HTERT RPE-1 (cell line): ENCODE data around the gene CFAP65.

Experiments
- in situ Hi-C: fragments of 300-500 bp; cut with MboI; formaldehyde crosslinking; loops from 4 replicates; pipeline ENCODE4 v1.14.3; 2020; ENCODE audit warnings: low sequenced_read_pairs

The CFAP65 gene

DNA sequence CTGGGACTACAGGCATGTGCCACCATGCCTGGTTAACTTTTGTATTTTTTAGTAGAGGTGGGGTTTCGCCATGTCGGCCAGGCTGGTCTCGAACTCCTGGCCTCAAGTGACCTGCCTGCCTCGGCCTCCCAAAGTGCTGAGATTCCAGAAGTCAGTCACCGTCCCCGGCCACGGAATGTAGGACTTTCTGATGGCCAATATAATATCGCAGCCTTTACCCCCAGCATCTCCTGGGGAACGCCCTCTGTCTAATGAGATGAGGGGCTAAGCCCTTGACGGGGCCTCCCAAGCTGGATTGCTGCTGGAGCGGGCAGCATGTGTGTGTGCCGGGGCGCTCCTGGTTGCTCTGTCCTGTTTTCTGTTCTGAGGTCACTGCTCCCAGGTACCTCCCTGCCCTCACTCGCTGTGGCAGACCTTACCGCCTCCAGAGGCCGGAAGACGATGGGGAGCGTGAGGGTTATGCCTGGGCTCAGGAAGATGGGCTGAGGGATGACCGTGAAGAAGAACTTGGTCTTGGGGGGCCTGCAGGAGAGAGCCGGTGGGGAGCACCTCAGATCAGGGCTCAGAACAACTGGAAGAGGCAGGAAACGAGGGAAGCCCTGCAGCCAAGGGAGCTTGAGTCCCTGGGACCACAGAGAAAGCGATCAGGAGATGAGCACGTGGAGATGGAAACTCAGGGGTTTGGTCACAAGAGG, 9.1 kb downstream of the CFAP65 start:
- in situ Hi-C loops, result no loop called here

- in situ Hi-C loops, result no loop called here
Observed at GRCh38 chr2:219031005-219031738, 10.1 kb downstream of the CFAP65 start.

- in situ Hi-C loops, result no loop called here
Observed at GRCh38 chr2:219030177-219030940, 11.0 kb downstream of the CFAP65 start.

DNA sequence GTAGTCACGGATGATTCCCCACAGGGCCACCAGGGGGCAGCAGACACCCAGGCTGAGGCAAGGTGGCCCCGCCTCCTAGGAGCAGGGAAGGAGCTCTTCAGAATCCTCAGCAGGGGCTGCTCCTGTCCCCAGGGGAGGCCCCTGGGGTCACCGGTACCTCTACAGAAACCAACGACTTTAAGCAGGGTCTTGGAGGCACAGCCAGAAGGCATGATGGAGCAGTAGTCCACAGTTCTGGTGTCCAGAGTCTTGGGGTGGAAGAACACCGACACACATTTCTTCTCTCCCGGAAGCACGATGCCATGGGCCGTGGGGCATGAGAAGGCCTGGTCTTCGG, 11.5 kb downstream of the CFAP65 start:
- in situ Hi-C loops, result no loop called here

DNA sequence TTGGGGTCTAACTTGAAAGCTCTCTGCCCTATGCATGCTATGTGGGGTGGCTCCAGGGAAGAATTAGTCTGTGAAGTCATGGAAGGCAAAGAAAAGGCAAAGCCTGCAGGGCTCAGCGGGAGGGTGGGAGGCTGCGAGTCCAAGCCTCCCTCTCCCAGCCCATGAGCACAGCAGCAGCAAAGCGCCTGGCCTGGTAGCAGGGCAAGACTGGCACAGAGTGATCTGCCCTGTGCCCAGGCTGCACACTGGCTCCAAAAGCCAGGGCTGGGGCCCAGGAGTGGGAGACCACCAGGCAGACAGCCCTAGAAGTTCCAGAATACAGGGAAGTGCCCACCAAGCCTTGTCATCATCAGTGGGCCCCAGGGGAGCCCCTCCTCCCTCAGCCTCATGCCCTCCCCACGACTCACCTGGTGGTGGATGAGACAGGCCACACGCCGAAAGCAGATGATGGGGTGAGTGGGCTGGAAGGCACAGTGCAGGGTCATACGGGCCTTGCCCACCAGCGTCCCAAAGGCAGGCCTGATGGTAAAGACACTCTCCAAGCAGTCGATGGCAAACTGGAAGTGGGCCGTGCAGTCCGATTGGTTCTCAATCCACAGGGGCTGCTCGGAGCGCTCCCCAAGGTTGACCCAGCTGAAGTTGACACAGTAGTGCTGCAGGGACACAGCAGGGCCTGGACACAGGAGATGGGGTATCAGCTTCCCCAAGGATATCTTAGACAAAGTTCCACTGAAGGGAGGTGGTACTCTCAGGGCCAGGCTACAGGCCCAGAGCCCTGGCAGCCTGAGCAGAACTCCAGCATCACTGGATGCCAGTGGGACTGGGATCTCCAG, 12.1 kb downstream of the CFAP65 start:
- in situ Hi-C loops, result no loop called here

DNA sequence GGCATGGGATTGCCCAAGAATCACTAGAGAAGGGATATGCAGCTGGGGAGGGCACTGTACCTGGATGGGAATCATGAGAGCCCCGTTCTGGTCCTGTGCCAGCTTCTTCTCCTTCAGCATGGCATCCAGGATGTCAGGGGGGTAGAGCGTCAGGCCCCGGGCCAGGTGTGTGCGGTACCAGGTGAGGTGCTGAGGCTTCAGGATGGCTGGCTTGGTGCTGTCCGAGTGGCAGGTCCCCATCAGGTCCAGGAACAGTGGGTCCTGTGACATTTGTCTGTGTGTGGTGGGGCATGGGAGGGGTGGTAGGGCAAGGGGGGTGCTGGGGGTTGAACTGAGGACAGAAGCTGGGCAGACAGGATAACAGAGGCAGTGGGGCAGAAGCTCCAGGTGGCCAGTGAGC, 13.2 kb downstream of the CFAP65 start:
- in situ Hi-C loops, result no loop called here

DNA sequence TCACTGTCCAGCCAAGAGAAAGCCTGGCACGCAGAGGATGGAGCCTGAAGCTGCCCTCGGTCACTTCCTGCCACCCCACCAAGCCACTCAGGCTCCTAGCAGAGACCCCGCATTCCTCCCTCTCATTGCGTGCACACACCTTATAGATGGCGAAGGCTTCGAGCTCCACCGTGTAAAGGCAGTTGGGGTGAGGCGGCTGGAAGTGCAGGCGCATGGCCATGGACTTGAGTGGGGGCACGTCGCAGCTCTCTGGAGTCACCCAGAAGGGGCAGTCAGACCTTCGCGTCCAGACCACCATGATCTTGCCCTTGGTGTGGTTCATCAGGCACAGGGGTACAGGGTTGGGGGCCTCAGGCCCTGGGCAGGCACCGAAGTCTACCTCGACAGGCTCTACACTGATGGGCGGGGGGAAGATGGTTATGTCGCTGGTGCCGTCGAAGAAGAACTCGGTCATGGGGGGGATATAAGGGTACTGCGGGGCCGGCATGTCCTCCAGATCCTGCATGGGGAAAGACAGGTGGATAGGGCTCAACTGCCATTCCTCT, 13.7 kb downstream of the CFAP65 start:
- in situ Hi-C loops, result no loop called here

GRCh38 chr2:219026946-219027345, 14.4 kb downstream of the CFAP65 start:
- in situ Hi-C loops, result no loop called here

DNA sequence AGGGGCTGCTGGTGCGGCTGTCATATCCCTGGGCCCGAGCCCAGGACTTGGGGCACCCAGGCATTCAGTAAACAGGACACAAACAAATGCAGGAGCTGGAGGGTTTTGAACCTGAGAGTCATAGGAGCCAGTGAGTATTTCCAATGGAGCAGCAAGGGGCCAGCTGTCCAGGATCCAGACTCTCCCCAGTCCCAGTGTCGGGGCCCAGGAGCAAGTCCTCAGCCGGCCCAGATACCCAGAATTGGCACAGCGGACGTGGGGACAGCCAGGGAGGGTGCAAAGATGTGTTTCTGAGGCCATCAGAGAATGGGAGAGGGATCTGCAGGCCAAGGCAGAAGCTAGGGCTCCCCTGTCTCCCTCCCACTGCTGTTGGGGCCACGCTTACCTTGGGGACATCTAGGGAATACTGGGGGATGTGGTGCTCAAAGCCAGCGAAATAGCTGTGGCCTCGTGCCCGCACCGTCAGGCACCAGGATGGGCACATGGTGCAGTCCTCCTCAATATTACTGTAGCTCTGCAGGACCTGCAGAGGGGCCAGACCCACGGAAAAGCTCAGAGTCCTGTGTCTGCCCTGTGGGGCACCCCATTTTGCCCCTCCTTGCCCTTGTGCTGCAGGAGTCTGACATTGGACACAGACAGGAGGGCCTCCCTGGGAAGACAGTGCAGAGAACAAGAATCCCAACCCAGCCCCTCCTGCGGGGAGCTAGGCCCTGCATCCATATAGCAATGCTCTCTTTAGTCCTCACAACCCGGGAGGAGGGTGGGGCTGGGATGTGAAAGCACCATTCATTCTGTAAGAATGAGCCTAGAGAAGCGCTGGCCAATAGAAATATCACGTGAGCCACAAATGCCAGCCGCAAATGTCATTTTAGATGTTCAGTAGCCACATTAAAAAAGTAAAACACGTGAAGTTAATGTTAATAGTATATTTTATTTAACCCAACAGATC, 15.4 kb downstream of the CFAP65 start:
- in situ Hi-C loops, result no loop called here

- in situ Hi-C loops, result no loop called here
Observed at GRCh38 chr2:219024059-219024458, 17.3 kb downstream of the CFAP65 start.

DNA sequence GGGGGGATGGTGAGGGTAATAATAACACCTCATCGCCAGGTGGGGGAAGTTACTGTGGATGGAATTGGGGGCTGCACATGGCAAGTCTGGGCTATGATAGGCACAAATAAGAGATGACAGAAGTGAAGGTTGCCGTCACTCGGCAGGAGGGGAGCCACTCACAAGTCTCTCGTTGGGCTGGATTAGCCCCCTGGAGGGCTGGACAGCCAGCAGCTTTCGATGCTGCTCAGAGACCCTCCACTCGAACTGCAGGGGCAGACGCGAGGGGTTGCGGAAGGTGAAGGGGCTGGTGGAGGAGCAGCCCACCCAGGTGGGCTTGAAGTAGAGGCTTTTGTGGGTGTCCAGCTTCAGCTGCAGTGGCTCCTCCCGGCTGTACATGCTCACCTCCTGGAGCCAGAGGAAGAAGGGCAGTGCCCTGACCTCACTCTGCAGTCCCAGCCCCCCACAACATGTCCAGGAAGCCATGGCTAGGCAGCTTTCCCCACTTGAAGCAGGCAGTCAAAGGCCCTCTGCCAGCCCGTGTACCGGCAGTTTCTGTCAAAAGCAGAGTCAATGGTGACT, 18.2 kb downstream of the CFAP65 start:
- in situ Hi-C loops, result no loop called here

GRCh38 chr2:219022616-219023015, 18.7 kb downstream of the CFAP65 start:
- in situ Hi-C loops, result no loop called here

DNA sequence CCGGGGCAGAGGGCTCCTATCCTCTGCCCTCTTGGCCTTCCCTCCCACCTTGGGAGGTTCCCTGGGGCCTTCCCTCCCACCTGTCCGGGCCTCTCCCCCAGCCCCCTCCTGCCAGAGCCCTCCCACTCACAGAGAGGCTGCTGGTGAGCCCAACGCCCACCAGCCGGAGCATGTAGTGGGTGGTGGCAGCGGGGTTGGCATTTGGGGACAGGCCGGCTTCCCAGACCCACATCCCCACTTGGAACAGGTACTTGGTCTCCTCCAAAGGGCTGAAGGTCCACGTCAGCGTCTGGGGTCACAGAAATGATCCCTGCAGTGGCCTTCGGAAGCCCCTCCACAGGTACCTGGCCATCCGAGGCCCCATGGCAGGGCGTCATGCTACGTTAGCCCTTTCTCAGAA, 19.3 kb downstream of the CFAP65 start:
- in situ Hi-C loops, result no loop called here

GRCh38 chr2:219021591-219021990, 19.7 kb downstream of the CFAP65 start:
- in situ Hi-C loops, result no loop called here

DNA sequence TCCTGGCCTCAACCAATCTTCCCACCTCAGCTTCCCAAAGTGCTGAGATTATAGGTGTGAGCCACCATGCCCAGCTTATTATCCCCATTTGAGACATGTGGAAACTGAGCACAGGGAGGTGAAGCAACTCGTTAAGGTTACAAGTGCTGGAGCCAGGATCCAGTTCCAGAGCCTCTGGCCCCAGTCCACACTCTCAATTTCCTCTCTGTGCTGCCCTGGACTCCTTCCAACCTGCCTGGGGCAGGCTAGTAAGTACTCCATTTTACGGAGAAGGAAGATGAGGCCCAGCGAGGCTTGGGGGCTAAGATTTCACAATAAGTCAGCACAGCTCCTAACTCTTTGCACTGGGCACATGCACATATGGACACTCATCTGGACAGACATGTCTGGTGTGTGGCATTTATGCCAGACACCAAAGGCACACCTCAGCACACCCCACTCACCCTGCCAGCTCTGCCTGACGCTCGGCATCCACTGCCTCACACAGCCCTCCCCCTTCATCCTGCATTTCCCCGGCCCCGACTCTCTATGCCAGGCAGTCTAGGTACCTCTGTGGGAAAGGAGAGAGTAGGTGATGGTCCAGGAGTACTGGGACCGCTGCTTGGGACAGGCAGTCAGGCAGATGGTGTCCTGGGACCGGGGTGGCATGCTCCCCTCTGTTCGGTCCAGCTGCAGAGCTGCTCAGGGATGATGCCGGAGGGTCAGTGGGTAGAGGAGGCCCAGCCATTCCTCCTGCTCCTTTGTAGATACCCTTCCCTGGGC, 20.5 kb downstream of the CFAP65 start:
- in situ Hi-C loops, result no loop called here

DNA sequence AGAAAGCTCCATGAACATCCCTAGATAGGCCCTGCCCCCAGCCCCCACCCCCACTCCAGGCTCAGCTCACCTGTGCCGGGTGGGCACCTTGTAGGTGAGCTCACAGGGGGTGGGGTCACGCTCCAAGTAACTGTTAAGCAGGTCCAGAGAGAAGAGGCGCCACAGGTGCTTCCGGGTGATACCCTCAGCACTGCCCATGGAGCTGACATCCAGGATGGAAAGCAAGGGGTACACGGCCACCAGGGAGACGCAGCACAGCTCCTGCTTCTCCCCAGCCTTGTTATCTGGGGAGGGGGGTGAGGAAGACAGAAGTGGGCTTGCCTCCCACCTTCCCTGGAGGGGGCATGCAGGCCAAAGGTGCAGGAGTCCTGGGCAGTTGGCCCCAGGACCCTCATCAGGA, 21.9 kb downstream of the CFAP65 start:
- in situ Hi-C loops, result no loop called here

DNA sequence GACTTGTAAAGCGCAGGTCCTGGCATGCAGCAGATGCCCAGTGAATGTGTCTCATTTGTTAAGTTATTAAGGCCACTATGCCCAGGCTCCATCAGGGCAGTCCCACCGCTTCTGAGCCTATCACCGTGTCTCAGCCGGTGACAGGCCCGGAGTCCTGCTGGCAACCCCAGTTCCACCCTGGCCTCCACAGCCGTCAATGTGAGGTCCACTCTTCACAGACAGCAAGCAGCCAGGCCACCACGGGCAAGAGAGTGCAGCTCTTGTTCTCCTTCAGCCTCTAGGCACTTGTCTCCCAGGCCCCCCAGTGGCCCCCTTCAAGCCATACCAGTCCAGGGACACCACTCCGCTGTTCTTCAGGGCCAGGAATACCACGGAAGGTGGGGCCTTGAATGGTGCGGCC, 22.6 kb downstream of the CFAP65 start:
- in situ Hi-C loops, result no loop called here

DNA sequence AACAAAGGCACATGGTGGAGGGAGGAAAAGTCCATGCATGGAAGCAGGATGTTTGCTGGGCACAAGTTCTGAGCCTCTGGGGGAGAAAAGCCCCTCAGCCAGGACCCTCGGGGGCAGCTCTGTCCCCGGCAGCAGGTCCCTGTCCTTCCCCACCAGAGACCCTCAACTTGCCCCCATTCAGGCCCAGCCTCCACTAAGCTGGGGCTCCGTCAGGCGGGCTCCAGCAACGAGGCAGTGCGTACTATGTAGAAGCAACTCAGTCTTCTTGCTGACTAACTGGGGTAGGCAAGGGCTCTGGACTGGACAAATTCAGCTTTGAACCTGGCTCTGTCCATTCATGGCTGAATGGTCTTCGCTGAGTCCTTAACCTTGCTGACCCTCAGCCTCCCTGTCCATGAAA, 23.0 kb downstream of the CFAP65 start:
- in situ Hi-C loops, result no loop called here
